HEK293 (cell line): ENCODE results near the gene BCKDHB.

Source experiments
- CTCF ChIA-PET: fragments of 350-600 bp; formaldehyde crosslinking; extraction: SDS; loops from one replicate; lab custom pipeline; 2021; ENCODE audit warnings: antibody characterized with exemption; lab: Yijun Ruan, JAX
- POLR2A ChIA-PET: fragments of 300-600 bp; formaldehyde crosslinking; extraction: SDS; loops from one replicate; lab custom pipeline; 2020; ENCODE audit warnings: antibody characterized with exemption, inconsistent platforms; lab: Yijun Ruan, JAX
- H3K27ac ChIP-seq: fragments of 200-500 bp; sonication (Bioruptor generic); 2 replicates; pipeline ENCODE4 v1.5.1; 2014; ENCODE audit warnings: low read depth, low read length, control low read depth, inconsistent platforms; ENCODE audit errors: extremely low read depth
- H3K36me3 ChIP-seq, 2 experiments: fragments of 200-500 bp in 1 of 2; sonication (Bioruptor generic) in 1 of 2; 1 replicate in 1 of 2; 2 replicates in 1 of 2; pipeline ENCODE4 v1.5.1; 2014 to 2017; ENCODE audit warnings: inconsistent platforms in 2 of 2, low read length in 2 of 2; ENCODE audit not compliant: control insufficient read depth in 2 of 2, insufficient read depth in 1 of 2
- H3K4me1 ChIP-seq: fragments of 200-500 bp; sonication (Bioruptor generic); 2 replicates; pipeline ENCODE4 v1.5.1; 2014; ENCODE audit warnings: mild to moderate bottlenecking, low read length, inconsistent platforms; ENCODE audit not compliant: control insufficient read depth, insufficient read depth
- H3K4me3 ChIP-seq: 2 replicates; pipeline ENCODE4 v1.5.1; 2011; ENCODE audit warnings: low read depth, mild to moderate bottlenecking, control low read depth, low read length, moderate library complexity
- H3K9me3 ChIP-seq: fragments of 200-500 bp; sonication (Bioruptor generic); 2 replicates; pipeline ENCODE4 v1.5.1; 2014; ENCODE audit warnings: low read depth, low read length, inconsistent platforms; ENCODE audit not compliant: control insufficient read depth, insufficient read depth
- GFI1B ChIP-seq: fragments of 450-650 bp; formaldehyde crosslinking; IDR thresholded peaks from 2 replicates; pipeline ENCODE4 v1.5.1; 2016; ENCODE audit warnings: missing biosample characterization, missing genetic modification characterization
- KLF16 ChIP-seq: fragments of 450-650 bp; formaldehyde crosslinking; IDR thresholded peaks from 2 replicates; pipeline ENCODE4 v1.5.1; 2017; ENCODE audit warnings: missing biosample characterization, missing genetic modification characterization
- KLF9 ChIP-seq: fragments of 450-650 bp; formaldehyde crosslinking; IDR thresholded peaks from 2 replicates; pipeline ENCODE4 v1.5.1; 2016; ENCODE audit warnings: missing biosample characterization, missing genetic modification characterization, low read depth
- MEIS1 ChIP-seq: sonication (generic); formaldehyde crosslinking; IDR thresholded peaks from 2 replicates; pipeline ENCODE4 v1.8.1; 2022; ENCODE audit warnings: missing genetic modification reagents, mild to moderate bottlenecking, borderline replicate concordance
- REPIN1 ChIP-seq: fragments of 450-650 bp; formaldehyde crosslinking; IDR thresholded peaks from 2 replicates; pipeline ENCODE4 v1.5.1; 2017; ENCODE audit warnings: missing biosample characterization, missing genetic modification characterization, low read depth
- ZFP37 ChIP-seq: fragments of 450-650 bp; formaldehyde crosslinking; IDR thresholded peaks from 2 replicates; pipeline ENCODE4 v1.5.1; 2016; ENCODE audit warnings: missing biosample characterization, missing genetic modification characterization
- ZNF114 ChIP-seq: fragments of 450-650 bp; formaldehyde crosslinking; IDR thresholded peaks from 2 replicates; pipeline ENCODE4 v1.5.0; 2017; ENCODE audit warnings: missing biosample characterization, missing genetic modification characterization
- ZNF121 ChIP-seq: fragments of 450-650 bp; formaldehyde crosslinking; IDR thresholded peaks from 2 replicates; pipeline ENCODE4 v1.5.1; 2016; ENCODE audit warnings: missing biosample characterization, missing genetic modification characterization
- ZNF132 ChIP-seq: fragments of 450-650 bp; formaldehyde crosslinking; IDR thresholded peaks from 2 replicates; pipeline ENCODE4 v1.5.1; 2017; ENCODE audit warnings: missing biosample characterization, missing genetic modification characterization, borderline replicate concordance
- ZNF138 ChIP-seq: fragments of 450-650 bp; formaldehyde crosslinking; IDR thresholded peaks from 2 replicates; pipeline ENCODE4 v1.5.1; 2016; ENCODE audit warnings: missing biosample characterization, missing genetic modification characterization, borderline replicate concordance
- ZNF155 ChIP-seq: fragments of 450-650 bp; formaldehyde crosslinking; IDR thresholded peaks from 2 replicates; pipeline ENCODE4 v1.5.1; 2016; ENCODE audit warnings: missing biosample characterization, missing genetic modification characterization
- ZNF16 ChIP-seq: fragments of 450-650 bp; formaldehyde crosslinking; IDR thresholded peaks from 2 replicates; pipeline ENCODE4 v1.5.1; 2016; ENCODE audit warnings: low read depth, missing biosample characterization, missing genetic modification characterization
- ZNF223 ChIP-seq: fragments of 450-650 bp; formaldehyde crosslinking; IDR thresholded peaks from 2 replicates; pipeline ENCODE4 v1.5.1; 2016; ENCODE audit warnings: missing biosample characterization, missing genetic modification characterization
- ZNF24 ChIP-seq: fragments of 450-650 bp; formaldehyde crosslinking; IDR thresholded peaks from 2 replicates; pipeline ENCODE4 v1.5.1; 2016; ENCODE audit warnings: missing biosample characterization, missing genetic modification characterization
- ZNF426 ChIP-seq: fragments of 450-650 bp; formaldehyde crosslinking; IDR thresholded peaks from 2 replicates; pipeline ENCODE4 v1.5.1; 2017; ENCODE audit warnings: missing biosample characterization, missing genetic modification characterization, mild to moderate bottlenecking, inconsistent platforms, moderate library complexity
- ZNF548 ChIP-seq: fragments of 450-650 bp; formaldehyde crosslinking; IDR thresholded peaks from 2 replicates; pipeline ENCODE4 v1.5.1; 2016; ENCODE audit warnings: missing biosample characterization, missing genetic modification characterization
- ZNF549 ChIP-seq: fragments of 450-650 bp; IDR thresholded peaks from 2 replicates; pipeline ENCODE4 v1.5.1; 2018; ENCODE audit warnings: missing biosample characterization, missing genetic modification characterization, mild to moderate bottlenecking, inconsistent platforms, moderate library complexity
- ZNF585B ChIP-seq: fragments of 450-650 bp; formaldehyde crosslinking; IDR thresholded peaks from 2 replicates; pipeline ENCODE4 v1.5.1; 2016; ENCODE audit warnings: missing biosample characterization, missing genetic modification characterization
- ZNF623 ChIP-seq: fragments of 450-650 bp; formaldehyde crosslinking; IDR thresholded peaks from 2 replicates; pipeline ENCODE4 v1.5.1; 2016; ENCODE audit warnings: missing biosample characterization, missing genetic modification characterization
- ZNF629 ChIP-seq: fragments of 450-650 bp; formaldehyde crosslinking; IDR thresholded peaks from 2 replicates; pipeline ENCODE4 v1.5.1; 2017; ENCODE audit warnings: missing biosample characterization, missing genetic modification characterization
- ZNF837 ChIP-seq: fragments of 450-650 bp; formaldehyde crosslinking; IDR thresholded peaks from 2 replicates; pipeline ENCODE4 v1.5.1; 2016; ENCODE audit warnings: missing biosample characterization, missing genetic modification characterization
- TF ChIP-seq, protein P1 (sequence below): fragments of 450-650 bp; formaldehyde crosslinking; IDR thresholded peaks from 2 replicates; pipeline ENCODE4 v1.5.1; 2016; ENCODE audit warnings: missing biosample characterization, missing genetic modification characterization
- TF ChIP-seq, protein P2 (sequence below): fragments of 450-650 bp; formaldehyde crosslinking; IDR thresholded peaks from 2 replicates; pipeline ENCODE4 v1.5.1; 2017; ENCODE audit warnings: missing biosample characterization, missing genetic modification characterization
- TF ChIP-seq, protein P3 (sequence below): fragments of 450-650 bp; formaldehyde crosslinking; IDR thresholded peaks from 2 replicates; pipeline ENCODE4 v1.5.1; 2016; ENCODE audit warnings: missing biosample characterization, missing genetic modification characterization
- TF ChIP-seq, protein P4 (sequence below): IDR thresholded peaks from 2 replicates; pipeline ENCODE4 v1.6.1; 2011; ENCODE audit warnings: mild to moderate bottlenecking, low read depth, low read length, borderline replicate concordance
- TF ChIP-seq, protein P5 (sequence below): fragments of 450-650 bp; formaldehyde crosslinking; IDR thresholded peaks from 2 replicates; pipeline ENCODE4 v1.5.1; 2016; ENCODE audit warnings: missing biosample characterization, missing genetic modification characterization

The BCKDHB gene

DNA sequence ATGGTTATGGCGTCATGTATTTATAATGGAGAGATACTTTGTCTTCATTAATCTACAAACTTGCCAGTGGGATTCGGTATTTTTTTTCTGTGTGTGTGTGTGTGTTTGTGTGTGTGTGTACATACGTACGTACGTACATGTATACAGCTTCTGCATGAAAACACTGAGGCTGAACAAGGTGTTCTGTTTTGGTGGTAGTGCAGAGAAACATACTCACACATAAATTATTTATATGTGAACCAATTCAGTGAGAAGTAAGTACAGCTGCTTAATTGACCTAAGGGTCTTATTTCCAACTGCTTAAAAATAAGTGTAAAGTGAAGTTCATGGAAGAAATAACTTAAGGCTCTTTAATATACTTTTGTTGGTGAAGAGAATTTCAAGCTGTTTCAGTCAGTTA is 234.2 kb downstream of the BCKDHB start:
- H3K9me3 ChIP-seq = no peaks in the 10 kb centered on the region
- H3K4me3 ChIP-seq = no peak overlapping the region
- no peaks in the 10 kb centered on the region for H3K4me1 ChIP-seq
- TF ChIP-seq ZNF155 (tag by site-specific recombination) (no peak), REPIN1 (tag by site-specific recombination) (no peak), KLF16 (tag by site-specific recombination) (no peak), KLF9 (no peak), ZFP37 (tag by site-specific recombination) (no peak), ZNF549 (tag by site-specific recombination) (no peak), ZNF138 (tag by site-specific recombination) (no peak), MEIS1 (CRISPR knock-in tag) (no peak), ZNF121 (tag by site-specific recombination) (no peak), ZNF623 (tag by site-specific recombination) (no peak)
- TF ChIP-seq, protein P1, sequence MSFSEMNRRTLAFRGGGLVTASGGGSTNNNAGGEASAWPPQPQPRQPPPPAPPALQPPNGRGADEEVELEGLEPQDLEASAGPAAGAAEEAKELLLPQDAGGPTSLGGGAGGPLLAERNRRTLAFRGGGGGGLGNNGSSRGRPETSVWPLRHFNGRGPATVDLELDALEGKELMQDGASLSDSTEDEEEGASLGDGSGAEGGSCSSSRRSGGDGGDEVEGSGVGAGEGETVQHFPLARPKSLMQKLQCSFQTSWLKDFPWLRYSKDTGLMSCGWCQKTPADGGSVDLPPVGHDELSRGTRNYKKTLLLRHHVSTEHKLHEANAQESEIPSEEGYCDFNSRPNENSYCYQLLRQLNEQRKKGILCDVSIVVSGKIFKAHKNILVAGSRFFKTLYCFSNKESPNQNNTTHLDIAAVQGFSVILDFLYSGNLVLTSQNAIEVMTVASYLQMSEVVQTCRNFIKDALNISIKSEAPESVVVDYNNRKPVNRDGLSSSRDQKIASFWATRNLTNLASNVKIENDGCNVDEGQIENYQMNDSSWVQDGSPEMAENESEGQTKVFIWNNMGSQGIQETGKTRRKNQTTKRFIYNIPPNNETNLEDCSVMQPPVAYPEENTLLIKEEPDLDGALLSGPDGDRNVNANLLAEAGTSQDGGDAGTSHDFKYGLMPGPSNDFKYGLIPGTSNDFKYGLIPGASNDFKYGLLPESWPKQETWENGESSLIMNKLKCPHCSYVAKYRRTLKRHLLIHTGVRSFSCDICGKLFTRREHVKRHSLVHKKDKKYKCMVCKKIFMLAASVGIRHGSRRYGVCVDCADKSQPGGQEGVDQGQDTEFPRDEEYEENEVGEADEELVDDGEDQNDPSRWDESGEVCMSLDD (tag by site-specific recombination) = no peak
- TF ChIP-seq, all 188 proteins: peak for 0
- Histone ChIP-seq H3K36me3 (no peaks in the 10 kb centered on the region), H3K27ac (no peak overlapping the region)
- ChIA-PET CTCF (interaction anchor here (0.8 to 1.3 kb wide), 3 partner anchors 9 to 265 kb away, joined by 3 to 6 read pairs (median 4); no protein-coding TSS in a partner anchor), POLR2A (no interaction called here)

DNA sequence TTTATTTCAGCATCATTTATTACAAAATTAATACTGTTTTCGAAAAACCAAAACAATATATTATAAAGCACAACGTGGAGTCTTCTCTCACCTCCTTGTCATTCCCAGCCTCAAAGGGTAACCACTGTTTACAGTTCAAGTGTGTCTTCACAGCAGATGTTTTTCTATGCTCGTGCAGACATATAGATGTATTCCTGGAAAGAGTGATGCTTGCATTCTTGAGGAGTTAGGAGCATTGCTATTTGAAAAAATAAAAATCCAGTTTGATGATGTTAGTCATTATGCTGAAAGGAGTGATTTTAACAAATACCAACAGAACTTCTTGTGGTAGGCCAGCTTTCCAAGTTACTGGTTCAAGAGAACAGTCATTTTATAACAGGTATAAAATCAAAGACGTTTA is 234.9 kb downstream of the BCKDHB start:
- H3K9me3 ChIP-seq = no peaks in the 10 kb centered on the region
- ChIA-PET CTCF (interaction anchor here (0.8 kb wide), 1 partner anchor 166 kb away, joined by 4 read pairs; no protein-coding TSS in a partner anchor), POLR2A (interaction anchor here (0.7 kb wide), 1 partner anchor 988 kb away, joined by 5 read pairs; no protein-coding TSS in a partner anchor)
- no peaks in the 10 kb centered on the region for H3K4me1 ChIP-seq
- no peak overlapping the region for H3K27ac ChIP-seq
- H3K4me3 ChIP-seq = no peak overlapping the region
- H3K36me3 ChIP-seq = no peaks in the 10 kb centered on the region
- no peak for TF ChIP-seq ZNF24
- no peak for TF ChIP-seq ZNF629 (tag by site-specific recombination)
- TF ChIP-seq ZNF585B = no peak
- TF ChIP-seq ZNF132 (tag by site-specific recombination) = no peak
- TF ChIP-seq, all 188 proteins: peak for 0

DNA sequence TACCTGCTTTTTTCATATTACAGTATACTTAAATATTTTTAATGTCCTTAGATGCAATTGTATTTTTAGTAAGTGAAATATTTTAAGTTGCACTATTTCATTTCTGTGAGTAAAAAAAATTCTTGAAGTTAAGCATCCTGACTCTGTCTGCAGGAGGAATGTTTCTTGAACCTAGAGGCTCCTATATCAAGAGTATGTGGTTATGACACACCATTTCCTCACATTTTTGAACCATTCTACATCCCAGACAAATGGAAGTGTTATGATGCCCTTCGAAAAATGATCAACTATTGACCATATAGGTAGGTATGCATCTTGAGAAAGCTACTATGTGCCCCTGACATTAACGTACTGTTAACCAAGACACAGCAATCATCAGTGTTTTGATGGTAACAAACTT is 237.0 kb downstream of the BCKDHB start:
- H3K4me3 ChIP-seq = no peak overlapping the region
- POLR2A ChIA-PET = no interaction called here
- no peak overlapping the region for H3K27ac ChIP-seq
- CTCF ChIA-PET = no interaction called here
- H3K9me3 ChIP-seq = no peaks in the 10 kb centered on the region
- no peaks in the 10 kb centered on the region for H3K4me1 ChIP-seq
- no peaks in the 10 kb centered on the region for H3K36me3 ChIP-seq
- TF ChIP-seq, protein P2, sequence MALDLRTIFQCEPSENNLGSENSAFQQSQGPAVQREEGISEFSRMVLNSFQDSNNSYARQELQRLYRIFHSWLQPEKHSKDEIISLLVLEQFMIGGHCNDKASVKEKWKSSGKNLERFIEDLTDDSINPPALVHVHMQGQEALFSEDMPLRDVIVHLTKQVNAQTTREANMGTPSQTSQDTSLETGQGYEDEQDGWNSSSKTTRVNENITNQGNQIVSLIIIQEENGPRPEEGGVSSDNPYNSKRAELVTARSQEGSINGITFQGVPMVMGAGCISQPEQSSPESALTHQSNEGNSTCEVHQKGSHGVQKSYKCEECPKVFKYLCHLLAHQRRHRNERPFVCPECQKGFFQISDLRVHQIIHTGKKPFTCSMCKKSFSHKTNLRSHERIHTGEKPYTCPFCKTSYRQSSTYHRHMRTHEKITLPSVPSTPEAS (tag by site-specific recombination) = no peak
- TF ChIP-seq ZNF837 = no peak
- TF ChIP-seq ZNF426 (tag by site-specific recombination) = no peak
- no peak for TF ChIP-seq ZNF223 (tag by site-specific recombination)
- TF ChIP-seq GFI1B (tag by site-specific recombination) = no peak
- TF ChIP-seq, protein P3, sequence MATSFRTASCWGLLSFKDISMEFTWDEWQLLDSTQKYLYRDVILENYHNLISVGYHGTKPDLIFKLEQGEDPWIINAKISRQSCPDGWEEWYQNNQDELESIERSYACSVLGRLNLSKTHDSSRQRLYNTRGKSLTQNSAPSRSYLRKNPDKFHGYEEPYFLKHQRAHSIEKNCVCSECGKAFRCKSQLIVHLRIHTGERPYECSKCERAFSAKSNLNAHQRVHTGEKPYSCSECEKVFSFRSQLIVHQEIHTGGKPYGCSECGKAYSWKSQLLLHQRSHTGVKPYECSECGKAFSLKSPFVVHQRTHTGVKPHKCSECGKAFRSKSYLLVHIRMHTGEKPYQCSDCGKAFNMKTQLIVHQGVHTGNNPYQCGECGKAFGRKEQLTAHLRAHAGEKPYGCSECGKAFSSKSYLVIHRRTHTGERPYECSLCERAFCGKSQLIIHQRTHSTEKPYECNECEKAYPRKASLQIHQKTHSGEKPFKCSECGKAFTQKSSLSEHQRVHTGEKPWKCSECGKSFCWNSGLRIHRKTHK (tag by site-specific recombination) = no peak
- TF ChIP-seq, protein P4, sequence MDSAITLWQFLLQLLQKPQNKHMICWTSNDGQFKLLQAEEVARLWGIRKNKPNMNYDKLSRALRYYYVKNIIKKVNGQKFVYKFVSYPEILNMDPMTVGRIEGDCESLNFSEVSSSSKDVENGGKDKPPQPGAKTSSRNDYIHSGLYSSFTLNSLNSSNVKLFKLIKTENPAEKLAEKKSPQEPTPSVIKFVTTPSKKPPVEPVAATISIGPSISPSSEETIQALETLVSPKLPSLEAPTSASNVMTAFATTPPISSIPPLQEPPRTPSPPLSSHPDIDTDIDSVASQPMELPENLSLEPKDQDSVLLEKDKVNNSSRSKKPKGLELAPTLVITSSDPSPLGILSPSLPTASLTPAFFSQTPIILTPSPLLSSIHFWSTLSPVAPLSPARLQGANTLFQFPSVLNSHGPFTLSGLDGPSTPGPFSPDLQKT = no peak
- no peak for TF ChIP-seq ZNF16 (tag by site-specific recombination)
- TF ChIP-seq, protein P5, sequence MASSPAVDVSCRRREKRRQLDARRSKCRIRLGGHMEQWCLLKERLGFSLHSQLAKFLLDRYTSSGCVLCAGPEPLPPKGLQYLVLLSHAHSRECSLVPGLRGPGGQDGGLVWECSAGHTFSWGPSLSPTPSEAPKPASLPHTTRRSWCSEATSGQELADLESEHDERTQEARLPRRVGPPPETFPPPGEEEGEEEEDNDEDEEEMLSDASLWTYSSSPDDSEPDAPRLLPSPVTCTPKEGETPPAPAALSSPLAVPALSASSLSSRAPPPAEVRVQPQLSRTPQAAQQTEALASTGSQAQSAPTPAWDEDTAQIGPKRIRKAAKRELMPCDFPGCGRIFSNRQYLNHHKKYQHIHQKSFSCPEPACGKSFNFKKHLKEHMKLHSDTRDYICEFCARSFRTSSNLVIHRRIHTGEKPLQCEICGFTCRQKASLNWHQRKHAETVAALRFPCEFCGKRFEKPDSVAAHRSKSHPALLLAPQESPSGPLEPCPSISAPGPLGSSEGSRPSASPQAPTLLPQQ (tag by site-specific recombination) = no peak
- no peak for TF ChIP-seq ZNF114
- no peak for TF ChIP-seq ZNF548 (tag by site-specific recombination)
- no peak for TF ChIP-seq ZFP37 (tag by site-specific recombination)
